Prostate gland (tissue), 2 donors: ENCODE data around the gene KCNK5.

Experiments
- POLR2AphosphoS5 ChIP-seq: sonication (generic); formaldehyde crosslinking; IDR thresholded peaks from one replicate; pipeline ENCODE4 v1.6.1; 2017; ENCODE audit warnings: antibody characterized with exemption
- TF ChIP-seq, protein P1 (sequence below), 4 experiments: fragments of 200-600 bp in 2 of 4; fragments of 450-650 bp in 2 of 4; sonication (generic) in 2 of 4; IDR thresholded peaks; 1 replicate in 3 of 4; 2 replicates in 1 of 4; pipeline ENCODE4 v1.5.1; 2016 to 2019; ENCODE audit warnings: antibody characterized with exemption in 4 of 4, mild to moderate bottlenecking in 2 of 4, moderate library complexity in 2 of 4

DNA sequence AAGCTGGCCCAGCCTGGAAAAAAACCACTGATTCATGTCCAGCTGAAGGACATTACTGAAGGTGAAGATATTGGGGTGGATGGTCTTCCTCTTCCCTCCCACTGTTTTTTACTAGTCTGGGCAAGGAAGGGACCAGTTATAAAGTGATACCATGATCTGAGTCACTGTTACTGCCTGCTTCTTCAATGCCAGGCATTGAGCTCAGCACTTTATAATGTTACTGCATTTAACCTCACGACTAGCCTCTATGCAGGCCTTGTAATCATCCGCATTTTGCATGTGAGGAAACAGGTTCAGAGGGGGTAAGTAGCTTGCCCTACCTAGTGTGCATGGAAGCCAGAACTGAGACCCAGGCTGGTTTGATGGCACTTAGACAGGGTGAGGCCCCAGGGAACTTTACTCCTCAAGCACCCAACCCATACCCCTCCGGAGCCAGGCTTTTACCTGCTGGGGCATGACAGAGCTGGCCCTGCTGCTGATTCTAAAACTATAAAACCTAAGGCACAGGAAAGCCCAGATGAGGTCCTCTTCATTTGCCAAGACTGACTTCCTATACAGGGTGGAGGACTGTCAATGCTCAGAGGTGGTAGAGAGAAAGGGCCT lies 11.0 kb upstream of the KCNK5 start:
- TF ChIP-seq, protein P1, sequence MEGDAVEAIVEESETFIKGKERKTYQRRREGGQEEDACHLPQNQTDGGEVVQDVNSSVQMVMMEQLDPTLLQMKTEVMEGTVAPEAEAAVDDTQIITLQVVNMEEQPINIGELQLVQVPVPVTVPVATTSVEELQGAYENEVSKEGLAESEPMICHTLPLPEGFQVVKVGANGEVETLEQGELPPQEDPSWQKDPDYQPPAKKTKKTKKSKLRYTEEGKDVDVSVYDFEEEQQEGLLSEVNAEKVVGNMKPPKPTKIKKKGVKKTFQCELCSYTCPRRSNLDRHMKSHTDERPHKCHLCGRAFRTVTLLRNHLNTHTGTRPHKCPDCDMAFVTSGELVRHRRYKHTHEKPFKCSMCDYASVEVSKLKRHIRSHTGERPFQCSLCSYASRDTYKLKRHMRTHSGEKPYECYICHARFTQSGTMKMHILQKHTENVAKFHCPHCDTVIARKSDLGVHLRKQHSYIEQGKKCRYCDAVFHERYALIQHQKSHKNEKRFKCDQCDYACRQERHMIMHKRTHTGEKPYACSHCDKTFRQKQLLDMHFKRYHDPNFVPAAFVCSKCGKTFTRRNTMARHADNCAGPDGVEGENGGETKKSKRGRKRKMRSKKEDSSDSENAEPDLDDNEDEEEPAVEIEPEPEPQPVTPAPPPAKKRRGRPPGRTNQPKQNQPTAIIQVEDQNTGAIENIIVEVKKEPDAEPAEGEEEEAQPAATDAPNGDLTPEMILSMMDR (IDR thresholded peaks at IDR 0.05), result no peak
- TF ChIP-seq POLR2AphosphoS5, result peak; percentile 4
